Tongue (tissue), 2 donors: Measurements from ENCODE around the gene TRIM37. TPM values are rescaled to one million over a fixed set of nuclear protein-coding genes. Genes with fewer than 3 reads are reported as not detected.
"Not testable (repeated sequence)": the region's sequence is repeated elsewhere in the genome, so short reads cannot be mapped to it uniquely, and the experiment has no call there.

ENCODE experiments used
- DNase-seq: peaks from one replicate; pipeline ENCODE4 v3.0.0-alpha.2; 2015
- total RNA-seq: library from RNA; depleted of rRNA; stranded (reverse); fragments of >200 nt; gene quantifications from one replicate; pipeline ENCODE4 v1.2.3, GENCODE V29; 2014

The TRIM37 gene
- total RNA-seq, 1 donor from 2014 or later, result 32.4 TPM

- DNase-seq, result no peak
Observed at GRCh38 chr17:58993311-58993710, 113.4 kb downstream of the TRIM37 start.

- no peak for DNase-seq
Observed at GRCh38 chr17:58991718-58992331, 114.9 kb downstream of the TRIM37 start.

GRCh38 chr17:58989629-58990028 lies 117.1 kb downstream of the TRIM37 start:
- no peak for DNase-seq

- DNase-seq, result no peak
Observed at GRCh38 chr17:58985971-58986370, 120.7 kb downstream of the TRIM37 start.

- no peak for DNase-seq
Observed at GRCh38 chr17:58985367-58985766, 121.3 kb downstream of the TRIM37 start.

GRCh38 chr17:58982626-58983025 lies 124.1 kb downstream of the TRIM37 start:
- no peak for DNase-seq

GRCh38 chr17:58980706-58981481 lies 125.8 kb downstream of the TRIM37 start:
- no peak for DNase-seq

- no peak for DNase-seq
Observed at GRCh38 chr17:58976541-58976940, 130.1 kb downstream of the TRIM37 start.

GRCh38 chr17:58974354-58974753 lies 132.3 kb downstream of the TRIM37 start:
- no peak for DNase-seq

- DNase-seq, result no peak
Observed at GRCh38 chr17:58970609-58971450, 135.8 kb downstream of the TRIM37 start.

- no peak for DNase-seq
Observed at GRCh38 chr17:58969612-58970011, 137.1 kb downstream of the TRIM37 start.

- DNase-seq, result peak; percentile 23
Observed at GRCh38 chr17:58969156-58969555, 137.5 kb downstream of the TRIM37 start.

- DNase-seq, result no peak
Observed at GRCh38 chr17:58968426-58969061, 138.1 kb downstream of the TRIM37 start.

GRCh38 chr17:58966208-58966607 lies 140.5 kb downstream of the TRIM37 start:
- DNase-seq, result no peak

- peak; percentile 11 for DNase-seq
Observed at GRCh38 chr17:58965221-58965620, 141.5 kb downstream of the TRIM37 start.

- DNase-seq, result peak; percentile 20
Observed at GRCh38 chr17:58960068-58960467, 146.6 kb downstream of the TRIM37 start.

GRCh38 chr17:58957725-58958073 lies 149.0 kb downstream of the TRIM37 start:
- not testable (repeated sequence) for DNase-seq

- DNase-seq, result no peak
Observed at GRCh38 chr17:58956997-58957724, 149.5 kb downstream of the TRIM37 start.

- DNase-seq, result not testable (repeated sequence)
Observed at GRCh38 chr17:58954358-58954757, 152.3 kb downstream of the TRIM37 start.

GRCh38 chr17:58947824-58948223 lies 158.9 kb downstream of the TRIM37 start:
- DNase-seq, result no peak

GRCh38 chr17:58947411-58947810 lies 159.3 kb downstream of the TRIM37 start:
- DNase-seq, result no peak

GRCh38 chr17:58944166-58944565 lies 162.5 kb downstream of the TRIM37 start:
- DNase-seq, result no peak
